Measurements from ENCODE around the gene ADRB1. TPM values are rescaled to one million over a fixed set of nuclear protein-coding genes. Genes with fewer than 3 reads are reported as not detected.

ADRB1 gene
- total and polyA plus RNA-seq, 8 donors = 0.49 to 2.1 (median 0.97) TPM

GRCh38 chr10:114027951-114028350 is 15.7 kb upstream of the ADRB1 start:
- WGBS, 2 donors = 72% methylated on average over 3 of the region's 3 CpGs
- no peak overlapping the region for H3K4me3 ChIP-seq
- H3K36me3 ChIP-seq = no peaks in the 10 kb centered on the region
- no peak for TF ChIP-seq CTCF (IDR thresholded peaks at IDR 0.05)
- ATAC-seq (no peak), FAIRE-seq (no peak), DNase-seq (no peak)
- H3K9me3 ChIP-seq = no peaks in the 10 kb centered on the region
- no peaks in the 10 kb centered on the region for H3K27me3 ChIP-seq
- intact Hi-C loops (cut with DNase I) = no loop called here
- no peaks in the 10 kb centered on the region for H3K4me1 ChIP-seq
- no peak overlapping the region for H3K27ac ChIP-seq

GRCh38 chr10:114028425-114028824 is 15.2 kb upstream of the ADRB1 start:
- FAIRE-seq (no peak), ATAC-seq (no peak), DNase-seq (no peak)
- H3K9me3 ChIP-seq = no peaks in the 10 kb centered on the region
- H3K36me3 ChIP-seq = no peaks in the 10 kb centered on the region
- WGBS, 2 donors = 95 to 96% methylated on average over 4 of the region's 4 CpGs
- H3K4me1 ChIP-seq = no peaks in the 10 kb centered on the region
- no peak for TF ChIP-seq CTCF (IDR thresholded peaks at IDR 0.05)
- H3K27ac ChIP-seq = no peak overlapping the region
- no peaks in the 10 kb centered on the region for H3K27me3 ChIP-seq
- no peak overlapping the region for H3K4me3 ChIP-seq
- intact Hi-C loops (cut with DNase I) = no loop called here

- Histone ChIP-seq H3K4me1 (no peaks in the 10 kb centered on the region), H3K27me3 (no peaks in the 10 kb centered on the region), H3K27ac (no peak overlapping the region), H3K9me3 (no peaks in the 10 kb centered on the region), H3K4me3 (no peak overlapping the region), H3K36me3 (no peaks in the 10 kb centered on the region)
- intact Hi-C loops (cut with DNase I) = no loop called here
- no peak for TF ChIP-seq CTCF (IDR thresholded peaks at IDR 0.05)
- 82% methylated on average over 4 of the region's 4 CpGs for WGBS, 2 donors
- ATAC-seq = no peak
- no peak for DNase-seq
- no peak for FAIRE-seq
Measured at GRCh38 chr10:114029655-114030054, 14.0 kb upstream of the ADRB1 start.

- TF ChIP-seq CTCF (IDR thresholded peaks at IDR 0.05) = no peak
- no peaks in the 10 kb centered on the region for H3K36me3 ChIP-seq
- ATAC-seq (no peak), DNase-seq (no peak), FAIRE-seq (no peak)
- no peaks in the 10 kb centered on the region for H3K27me3 ChIP-seq
- no peaks in the 10 kb centered on the region for H3K4me1 ChIP-seq
- no peaks in the 10 kb centered on the region for H3K9me3 ChIP-seq
- intact Hi-C loops (cut with DNase I) = no loop called here
- H3K27ac ChIP-seq = no peak overlapping the region
- WGBS, 2 donors = 87 to 89% methylated on average over 6 of the region's 6 CpGs
- no peak overlapping the region for H3K4me3 ChIP-seq
Measured at GRCh38 chr10:114030140-114030539, 13.5 kb upstream of the ADRB1 start.

- Histone ChIP-seq H3K36me3 (no peaks in the 10 kb centered on the region), H3K9me3 (no peaks in the 10 kb centered on the region), H3K27me3 (no peaks in the 10 kb centered on the region), H3K27ac (no peak overlapping the region), H3K4me1 (no peaks in the 10 kb centered on the region), H3K4me3 (no peak overlapping the region)
- no peak for TF ChIP-seq CTCF (IDR thresholded peaks at IDR 0.05)
- 83 to 86% methylated on average over 6 of the region's 6 CpGs for WGBS, 2 donors
- intact Hi-C loops (cut with DNase I) = no loop called here
- FAIRE-seq = no peak
- DNase-seq = no peak
- ATAC-seq = no peak
Measured at GRCh38 chr10:114031073-114031972, 12.3 kb upstream of the ADRB1 start.
